DOHH2 (cell line): ENCODE results near the gene MBTD1.

ENCODE experiments used
- H3F3A ChIP-seq: fragments of 200-600 bp; sonication (generic), shearing (Covaris generic); 2 replicates; pipeline ENCODE4 v1.6.0; 2016; ENCODE audit warnings: antibody characterized with exemption, mild to moderate bottlenecking; ENCODE audit not compliant: control insufficient read depth, insufficient read depth
- H3K27ac ChIP-seq: fragments of 200-600 bp; sonication (generic); 2 replicates; pipeline ENCODE4 v1.5.1; 2014; ENCODE audit warnings: low read depth, mild to moderate bottlenecking, low read length, moderate library complexity
- H3K27me3 ChIP-seq: fragments of 200-600 bp; sonication (generic); 2 replicates; pipeline ENCODE4 v1.6.1; 2014; ENCODE audit warnings: mild to moderate bottlenecking, low read length, mixed read lengths; ENCODE audit not compliant: control insufficient read depth
- H3K36me3 ChIP-seq: fragments of 200-600 bp; sonication (generic); 2 replicates; pipeline ENCODE4 v1.6.1; 2014; ENCODE audit warnings: mild to moderate bottlenecking, low read length, moderate library complexity, mixed read lengths; ENCODE audit not compliant: control insufficient read depth
- H3K4me1 ChIP-seq: fragments of 200-600 bp; sonication (generic); 2 replicates; pipeline ENCODE4 v1.6.1; 2014; ENCODE audit warnings: mild to moderate bottlenecking, low read length, mixed read lengths; ENCODE audit not compliant: control insufficient read depth
- H3K4me2 ChIP-seq: fragments of 200-600 bp; sonication (generic); 2 replicates; pipeline ENCODE4 v1.6.0; 2014; ENCODE audit warnings: mild to moderate bottlenecking, low read length, moderate library complexity
- H3K4me3 ChIP-seq: fragments of 200-600 bp; sonication (generic); 2 replicates; pipeline ENCODE4 v1.5.1; 2014; ENCODE audit warnings: mild to moderate bottlenecking, low read length, mixed read lengths
- H3K79me2 ChIP-seq: fragments of 200-600 bp; sonication (generic); 2 replicates; pipeline ENCODE4 v1.6.1; 2014; ENCODE audit warnings: mild to moderate bottlenecking, low read length, mixed read lengths; ENCODE audit not compliant: control insufficient read depth
- H3K9me2 ChIP-seq: fragments of 200-600 bp; sonication (generic); replicated peaks from 2 replicates; pipeline ENCODE4 v1.6.1; 2014; ENCODE audit warnings: mild to moderate bottlenecking, low read length, mixed read lengths; ENCODE audit not compliant: control insufficient read depth
- H3K9me3 ChIP-seq: fragments of 200-600 bp; sonication (generic); 2 replicates; pipeline ENCODE4 v1.6.1; 2014; ENCODE audit warnings: antibody characterized with exemption, low read length, mixed read lengths; ENCODE audit not compliant: control insufficient read depth, insufficient read depth
- H4K20me1 ChIP-seq: fragments of 200-600 bp; sonication (generic); 2 replicates; pipeline ENCODE4 v1.6.0; 2014; ENCODE audit warnings: low read depth, mild to moderate bottlenecking, antibody characterized with exemption, low read length, moderate library complexity; ENCODE audit not compliant: control insufficient read depth, insufficient read depth
- CTCF ChIP-seq: fragments of 200-600 bp; sonication (generic); IDR thresholded peaks from one replicate; pipeline ENCODE4 v1.5.1; 2014; ENCODE audit warnings: antibody characterized with exemption, mild to moderate bottlenecking, low read depth, low read length; ENCODE audit not compliant: poor library complexity, severe bottlenecking
- EZH2phosphoT487 ChIP-seq: fragments of 200-600 bp; sonication (generic); IDR thresholded peaks from 2 replicates; pipeline ENCODE4 v1.6.1; 2017; ENCODE audit warnings: borderline replicate concordance, mild to moderate bottlenecking, antibody characterized with exemption, low read length, moderate library complexity, mixed read lengths

Gene MBTD1

GRCh38 chr17:51279183-51279582 is 19.3 kb upstream of the MBTD1 start:
- Histone ChIP-seq H3K4me3 (no peak overlapping the region), H3K9me3 (no peaks in the 10 kb centered on the region), H3K36me3 (peaks cover 84% of the 10 kb centered on the region), H3K27ac (no peak overlapping the region), H3K4me1 (no peaks in the 10 kb centered on the region), H4K20me1 (no peaks in the 10 kb centered on the region), H3K9me2 (no peaks in the 10 kb centered on the region), H3K4me2 (no peak overlapping the region), H3F3A (no peaks in the 10 kb centered on the region), H3K27me3 (no peaks in the 10 kb centered on the region), H3K79me2 (no peaks in the 10 kb centered on the region)
- TF ChIP-seq EZH2phosphoT487: no peak
- no peak for TF ChIP-seq CTCF

GRCh38 chr17:51275381-51275780 is 15.5 kb upstream of the MBTD1 start:
- Histone ChIP-seq H4K20me1 (no peaks in the 10 kb centered on the region), H3K36me3 (peaks cover 85% of the 10 kb centered on the region), H3K27me3 (no peaks in the 10 kb centered on the region), H3K27ac (no peak overlapping the region), H3K4me3 (no peak overlapping the region), H3K79me2 (peaks cover 23% of the 10 kb centered on the region), H3K9me3 (no peaks in the 10 kb centered on the region), H3K4me2 (no peak overlapping the region), H3K9me2 (no peaks in the 10 kb centered on the region), H3F3A (no peaks in the 10 kb centered on the region), H3K4me1 (no peaks in the 10 kb centered on the region)
- TF ChIP-seq CTCF (no peak), EZH2phosphoT487 (no peak)

DNA sequence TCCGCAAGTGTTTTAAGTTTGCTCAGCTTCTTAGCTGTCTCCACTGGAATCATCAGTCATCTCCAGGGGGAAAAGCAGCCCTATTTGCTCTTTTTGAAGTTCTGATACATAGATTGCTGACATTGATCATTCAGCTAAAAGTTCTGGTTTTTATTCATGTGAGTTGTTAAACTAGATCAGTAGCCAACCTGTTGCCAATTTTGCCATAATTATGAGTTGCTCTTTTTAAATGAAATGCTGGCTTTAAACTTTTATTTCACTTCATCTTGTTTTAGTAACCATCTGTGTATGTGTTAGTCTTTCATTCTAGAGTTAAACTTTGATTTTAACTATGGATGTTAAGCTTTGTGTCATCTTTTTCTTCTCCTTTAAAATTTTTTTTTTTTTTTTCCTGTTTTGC is 13.0 kb upstream of the MBTD1 start:
- H3K79me2 ChIP-seq: peaks cover 46% of the 10 kb centered on the region
- H3K4me1 ChIP-seq: no peaks in the 10 kb centered on the region
- H3K9me3 ChIP-seq: no peaks in the 10 kb centered on the region
- H4K20me1 ChIP-seq: no peaks in the 10 kb centered on the region
- H3F3A ChIP-seq: no peaks in the 10 kb centered on the region
- no peak overlapping the region for H3K27ac ChIP-seq
- no peak for TF ChIP-seq CTCF
- TF ChIP-seq EZH2phosphoT487: no peak
- no peak overlapping the region for H3K4me2 ChIP-seq
- no peaks in the 10 kb centered on the region for H3K9me2 ChIP-seq
- H3K27me3 ChIP-seq: no peaks in the 10 kb centered on the region
- peaks cover 84% of the 10 kb centered on the region for H3K36me3 ChIP-seq
- no peak overlapping the region for H3K4me3 ChIP-seq

GRCh38 chr17:51270636-51271035 is 10.8 kb upstream of the MBTD1 start:
- no peaks in the 10 kb centered on the region for H3K27me3 ChIP-seq
- H3F3A ChIP-seq: no peaks in the 10 kb centered on the region
- H3K36me3 ChIP-seq: peaks cover 86% of the 10 kb centered on the region
- no peak overlapping the region for H3K27ac ChIP-seq
- no peaks in the 10 kb centered on the region for H3K9me3 ChIP-seq
- H3K79me2 ChIP-seq: peaks cover 67% of the 10 kb centered on the region
- no peak overlapping the region for H3K4me2 ChIP-seq
- H4K20me1 ChIP-seq: no peaks in the 10 kb centered on the region
- no peak overlapping the region for H3K4me3 ChIP-seq
- no peaks in the 10 kb centered on the region for H3K9me2 ChIP-seq
- no peak for TF ChIP-seq EZH2phosphoT487
- TF ChIP-seq CTCF: no peak
- no peaks in the 10 kb centered on the region; the same call in 1 of the 2 replicates for H3K4me1 ChIP-seq
